Endodermal cell (in vitro differentiated cells): ENCODE data around the gene DYRK1A. TPM values are rescaled to one million over a fixed set of nuclear protein-coding genes. Genes with fewer than 3 reads are reported as not detected.
A peak's percentile ranks its signal among the peaks of the same experiment; 100 is the strongest.

ENCODE experiments used
- DNase-seq: peaks from one replicate; pipeline ENCODE4 v3.0.0-alpha.2; 2017
- H3K27ac ChIP-seq: 2 replicates; pipeline ENCODE4 v1.5.1; 2013; ENCODE audit warnings: mild to moderate bottlenecking, low read depth, low read length, moderate library complexity
- H3K27me3 ChIP-seq: 2 replicates; pipeline ENCODE4 v1.6.1; 2013; ENCODE audit warnings: mild to moderate bottlenecking, low read length, moderate library complexity; ENCODE audit not compliant: insufficient read depth, control insufficient read depth, poor library complexity, severe bottlenecking
- H3K36me3 ChIP-seq: 2 replicates; pipeline ENCODE4 v1.7.0; 2013; ENCODE audit warnings: mild to moderate bottlenecking, low read length, moderate library complexity; ENCODE audit not compliant: control insufficient read depth, insufficient read depth
- H3K4me1 ChIP-seq: one replicate; pipeline ENCODE4 v1.7.0; 2013; ENCODE audit warnings: low read length; ENCODE audit not compliant: control insufficient read depth, insufficient read depth
- H3K4me3 ChIP-seq: 2 replicates; pipeline ENCODE4 v1.5.1; 2013; ENCODE audit warnings: mild to moderate bottlenecking, low read length, moderate library complexity
- H3K9ac ChIP-seq: 2 replicates; pipeline ENCODE4 v1.6.1; 2013; ENCODE audit warnings: mild to moderate bottlenecking, low read length, moderate library complexity; ENCODE audit not compliant: poor library complexity, severe bottlenecking; ENCODE audit errors: extremely low read depth
- H3K9me3 ChIP-seq: 2 replicates; pipeline ENCODE4 v1.6.1; 2013; ENCODE audit warnings: mild to moderate bottlenecking, low read length, moderate library complexity; ENCODE audit not compliant: control insufficient read depth
- H3K27ac Mint-ChIP-seq: 2 replicates; pipeline ENCODE4 v1.8.0; 2020; ENCODE audit warnings: mixed read lengths
- H3K27me3 Mint-ChIP-seq: 2 replicates; pipeline ENCODE4 v1.8.0; 2021; ENCODE audit warnings: mild to moderate bottlenecking, mixed read lengths; ENCODE audit not compliant: insufficient read depth
- H3K36me3 Mint-ChIP-seq: 2 replicates; pipeline ENCODE4 v1.8.0; 2020; ENCODE audit warnings: low read depth, mixed read lengths
- H3K4me1 Mint-ChIP-seq: 2 replicates; pipeline ENCODE4 v1.8.0; 2020; ENCODE audit warnings: mixed read lengths
- H3K4me3 Mint-ChIP-seq: 2 replicates; pipeline ENCODE4 v1.8.0; 2020; ENCODE audit warnings: mild to moderate bottlenecking, moderate library complexity, mixed read lengths
- H3K9me3 Mint-ChIP-seq: 2 replicates; pipeline ENCODE4 v1.8.0; 2020; ENCODE audit warnings: mild to moderate bottlenecking, mixed read lengths
- CTCF ChIP-seq: fragments of 200-600 bp; sonication (generic); conservative IDR thresholded peaks from 2 replicates; pipeline ENCODE4 v1.5.0; 2021; ENCODE audit warnings: antibody characterized with exemption, mild to moderate bottlenecking
- WGBS, 2 experiments: methylation state at CpG; one replicate each; pipeline versions ENCODE4 v1.1.5 to v1.1.7; 2013; ENCODE audit warnings: missing lambda C conversion rate in 2 of 2, mixed read lengths in 1 of 2; ENCODE audit not compliant: insufficient coverage in 1 of 2, insufficient read length in 1 of 2; 5-methylcytosine and 5-hydroxymethylcytosine counted together
- total RNA-seq, 2 donors: library from RNA; stranded (reverse); fragmentation: NEBNext Ultra II Directional in 1 of 2; extraction: Animal tissue kit (Norgen Biotek cat#: 25700) in 1 of 2; gene quantifications; 2 replicates in 1 of 2; 3 replicates in 1 of 2; pipeline ENCODE4 v1.2.1, GENCODE V29; 2021

The DYRK1A gene
- total RNA-seq, 2 donors from 2014 or later = 73.9 to 75.2 TPM

GRCh38 chr21:37574316-37574715 is 207.7 kb downstream of the DYRK1A start:
- no peak for DNase-seq
- no peak overlapping the region for H3K9ac ChIP-seq
- WGBS, 2 experiments = 90 to 91% methylated on average over 3 to 6 of the region's 6 CpGs
- Mint-ChIP-seq H3K27me3 (no peaks in the 10 kb centered on the region), H3K27ac (no peak overlapping the region), H3K9me3 (peaks cover 17% of the 10 kb centered on the region), H3K4me1 (peaks cover 11% of the 10 kb centered on the region), H3K36me3 (peaks cover 3% of the 10 kb centered on the region), H3K4me3 (no peak overlapping the region)
- H3K27ac ChIP-seq = no peak overlapping the region
- no peak overlapping the region for H3K4me3 ChIP-seq
- H3K9me3 ChIP-seq = peaks cover 15% of the 10 kb centered on the region
- no peak for TF ChIP-seq CTCF
- no peaks in the 10 kb centered on the region for H3K27me3 ChIP-seq
- peaks cover 3% of the 10 kb centered on the region for H3K4me1 ChIP-seq
- H3K36me3 ChIP-seq = no peaks in the 10 kb centered on the region

- Histone ChIP-seq H3K27ac (no peak overlapping the region), H3K27me3 (no peaks in the 10 kb centered on the region), H3K4me1 (peaks cover 3% of the 10 kb centered on the region), H3K4me3 (no peak overlapping the region), H3K9ac (no peak overlapping the region), H3K9me3 (peaks cover 20% of the 10 kb centered on the region), H3K36me3 (no peaks in the 10 kb centered on the region)
- Mint-ChIP-seq H3K4me1 (peaks cover 11% of the 10 kb centered on the region), H3K4me3 (no peak overlapping the region), H3K9me3 (peaks cover 22% of the 10 kb centered on the region), H3K27ac (no peak overlapping the region), H3K36me3 (peaks cover 3% of the 10 kb centered on the region), H3K27me3 (no peaks in the 10 kb centered on the region)
- 96 to 98% methylated on average over 6 to 7 of the region's 7 CpGs for WGBS, 2 experiments
- peak; percentile 20 for TF ChIP-seq CTCF
- DNase-seq = peak; percentile 31
Observed at GRCh38 chr21:37574751-37575150, 208.2 kb downstream of the DYRK1A start.

DNA sequence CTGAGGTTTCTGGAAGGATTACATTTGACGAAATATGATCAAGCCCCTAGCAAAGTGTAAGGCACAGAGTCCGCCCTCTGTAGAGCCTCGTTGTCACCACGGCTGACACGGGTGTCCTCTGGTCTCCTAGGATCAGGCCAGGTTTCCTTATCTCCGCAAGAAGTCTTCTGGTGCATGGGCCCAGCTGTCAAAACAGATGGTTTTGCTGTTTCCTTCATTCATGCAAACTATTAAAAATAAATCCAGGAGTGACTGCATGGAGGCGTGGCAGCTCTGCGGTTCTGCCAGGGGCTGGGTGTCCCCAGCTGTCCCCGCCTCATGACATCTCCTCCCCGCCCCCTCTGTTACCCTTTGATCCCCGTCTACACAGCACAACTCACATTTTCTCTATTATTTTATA is 209.0 kb downstream of the DYRK1A start:
- Mint-ChIP-seq H3K4me3 (no peak overlapping the region), H3K36me3 (peaks cover 3% of the 10 kb centered on the region), H3K4me1 (peaks cover 11% of the 10 kb centered on the region), H3K27me3 (no peaks in the 10 kb centered on the region), H3K27ac (no peak overlapping the region), H3K9me3 (peaks cover 28% of the 10 kb centered on the region)
- 93 to 99% methylated on average over 10 to 11 of the region's 11 CpGs for WGBS, 2 experiments
- no peaks in the 10 kb centered on the region for H3K36me3 ChIP-seq
- no peaks in the 10 kb centered on the region for H3K27me3 ChIP-seq
- no peak overlapping the region for H3K4me3 ChIP-seq
- peaks cover 21% of the 10 kb centered on the region for H3K9me3 ChIP-seq
- peak; percentile 37 for DNase-seq
- H3K9ac ChIP-seq = no peak overlapping the region
- no peak for TF ChIP-seq CTCF
- H3K27ac ChIP-seq = no peak overlapping the region
- peaks cover 3% of the 10 kb centered on the region for H3K4me1 ChIP-seq

Other genes with a start within 250 kb of the DYRK1A start
- gene VPS26C, start 99.4 kb upstream of the DYRK1A start, total RNA-seq = 10 to 100 TPM; 37.1 to 61.0 TPM